ENCODE results near the gene CAP1. TPM values are rescaled to one million over a fixed set of nuclear protein-coding genes. Genes with fewer than 3 reads are reported as not detected.

Gene CAP1, protein sequence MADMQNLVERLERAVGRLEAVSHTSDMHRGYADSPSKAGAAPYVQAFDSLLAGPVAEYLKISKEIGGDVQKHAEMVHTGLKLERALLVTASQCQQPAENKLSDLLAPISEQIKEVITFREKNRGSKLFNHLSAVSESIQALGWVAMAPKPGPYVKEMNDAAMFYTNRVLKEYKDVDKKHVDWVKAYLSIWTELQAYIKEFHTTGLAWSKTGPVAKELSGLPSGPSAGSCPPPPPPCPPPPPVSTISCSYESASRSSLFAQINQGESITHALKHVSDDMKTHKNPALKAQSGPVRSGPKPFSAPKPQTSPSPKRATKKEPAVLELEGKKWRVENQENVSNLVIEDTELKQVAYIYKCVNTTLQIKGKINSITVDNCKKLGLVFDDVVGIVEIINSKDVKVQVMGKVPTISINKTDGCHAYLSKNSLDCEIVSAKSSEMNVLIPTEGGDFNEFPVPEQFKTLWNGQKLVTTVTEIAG
- total RNA-seq (2021; fragmentation: NEBNext Ultra II Directional; extraction: Animal tissue kit (Norgen Biotek cat#: 25700)), result 100 to 1,000 TPM; 665 to 743 (median 688) TPM
- long read RNA-seq, transcript CAP1-201 (13 exons, 2,592 nt), result minor isoform, 15 of 596 reads
- long read RNA-seq, transcript CAP1-206 (13 exons, 2,217 nt), result major isoform, 207 of 596 reads
- long read RNA-seq, transcript CAP1-203 (13 exons, 3,105 nt), result minor isoform, 100 of 596 reads
- long read RNA-seq, transcript CAP1-202 (13 exons, 1,496 nt), result minor isoform, 84 of 596 reads
- long read RNA-seq, partial matches to known transcripts, result 50 of 596 reads
- long read RNA-seq, other reads (novel, unspliced or antisense), result 118 of 596 reads

- Mint-ChIP-seq H3K4me1 (ENCODE audit: low read depth) (peaks cover 76% of the 10 kb centered on the region), H3K27me3 (ENCODE audit: insufficient read depth) (no peaks in the 10 kb centered on the region; the same call in 1 of the 2 replicates), H3K9me3 (no peaks in the 10 kb centered on the region), H3K27ac (peak within 1 kb of the TSS; percentile 99), H3K4me3 (peak within 1 kb of the TSS; percentile 95), H3K36me3 (ENCODE audit: low read depth) (peaks cover 44% of the 10 kb centered on the region)
- peak; percentile 97 for DNase-seq
- no peak for TF ChIP-seq CTCF (IDR thresholded peaks at IDR 0.05)
Observed at GRCh38 chr1:40040511-40041465, at the start of gene CAP1. TSS of gene CAP1 (plus strand) at chr1:40040729. CDS start at chr1:40059347, 18,618 bp downstream.

GRCh38 chr1:39992234-39992633 lies 48.3 kb upstream of the CAP1 start:
- TF ChIP-seq CTCF (IDR thresholded peaks at IDR 0.05), result no peak
- H3K4me3 Mint-ChIP-seq, result no peak overlapping the region
- no peaks in the 10 kb centered on the region for H3K27me3 Mint-ChIP-seq (ENCODE audit: insufficient read depth)
- H3K27ac Mint-ChIP-seq, result no peak overlapping the region
- no peaks in the 10 kb centered on the region for H3K36me3 Mint-ChIP-seq (ENCODE audit: low read depth)
- no peaks in the 10 kb centered on the region for H3K9me3 Mint-ChIP-seq
- peak; percentile 55 for DNase-seq
- H3K4me1 Mint-ChIP-seq (ENCODE audit: low read depth), result peaks cover 22% of the 10 kb centered on the region

DNA sequence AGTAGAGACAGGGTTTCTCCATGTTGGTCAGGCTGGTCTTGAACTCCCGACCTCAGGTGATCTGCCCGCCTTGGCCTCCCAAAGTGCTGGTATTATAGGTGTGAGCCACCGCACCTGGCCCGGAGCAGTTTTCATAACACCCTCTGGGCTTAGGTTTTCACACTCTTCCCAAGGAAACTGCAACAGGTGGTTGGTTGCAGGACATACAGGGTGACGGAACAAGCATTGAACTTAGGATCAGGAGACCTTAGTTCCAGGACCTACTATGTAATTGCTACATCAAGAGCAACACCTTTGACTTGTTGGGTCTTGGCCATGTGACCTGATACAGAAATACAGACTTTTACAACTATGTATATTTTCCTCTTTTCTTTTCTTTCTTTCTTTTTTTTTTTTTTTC lies 47.6 kb upstream of the CAP1 start:
- H3K36me3 Mint-ChIP-seq (ENCODE audit: low read depth), result no peaks in the 10 kb centered on the region
- H3K4me3 Mint-ChIP-seq, result no peak overlapping the region

DNA sequence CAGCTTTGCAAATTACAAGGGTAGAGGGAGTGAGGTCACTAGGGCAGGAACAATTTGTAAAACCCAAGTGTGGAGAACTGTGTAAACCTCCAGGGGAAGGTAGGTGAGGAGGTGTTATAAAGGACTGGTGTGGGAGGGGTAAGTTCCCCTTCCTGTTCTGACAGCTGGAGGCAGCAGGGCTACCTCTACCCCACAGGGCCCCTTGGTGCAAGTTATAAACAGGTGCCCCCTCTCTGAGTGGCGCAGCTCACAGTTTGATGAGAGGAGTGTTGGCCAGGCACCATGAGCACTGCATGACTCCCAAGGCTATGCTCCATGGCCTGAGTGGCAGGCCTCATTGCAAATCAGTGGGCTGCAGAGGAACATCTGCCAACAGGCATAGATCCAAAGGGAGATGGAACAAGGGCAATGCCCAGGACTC lies 44.5 kb upstream of the CAP1 start:
- Mint-ChIP-seq H3K4me1 (ENCODE audit: low read depth) (peaks cover 15% of the 10 kb centered on the region), H3K27ac (no peak overlapping the region), H3K36me3 (ENCODE audit: low read depth) (no peaks in the 10 kb centered on the region), H3K9me3 (no peaks in the 10 kb centered on the region), H3K4me3 (no peak overlapping the region), H3K27me3 (ENCODE audit: insufficient read depth) (no peaks in the 10 kb centered on the region; the same call in 1 of the 2 replicates)
- DNase-seq, result no peak
- no peak for TF ChIP-seq CTCF (IDR thresholded peaks at IDR 0.05)

More for the DNA sequence above, 47.6 kb upstream of the CAP1 start:
- peaks cover 22% of the 10 kb centered on the region for H3K4me1 Mint-ChIP-seq (ENCODE audit: low read depth)
- no peak for TF ChIP-seq CTCF (IDR thresholded peaks at IDR 0.05)
- H3K27ac Mint-ChIP-seq, result no peak overlapping the region
- H3K27me3 Mint-ChIP-seq (ENCODE audit: insufficient read depth), result no peaks in the 10 kb centered on the region
- no peak for DNase-seq
- no peaks in the 10 kb centered on the region for H3K9me3 Mint-ChIP-seq

Data from HFFc6 (cell line).